ENCODE results near the gene SIVA1.

GRCh38 chr14:104714681-104715080 lies 38.3 kb upstream of the SIVA1 start:
- TF ChIP-seq EZH2 (IDR thresholded peaks at IDR 0.05; ENCODE audit: low read depth) = no peak
- TF ChIP-seq CTCF (conservative IDR thresholded peaks at IDR 0.05) = no peak
